ENCODE measurements around the gene NAB1. TPM values are rescaled to one million over a fixed set of nuclear protein-coding genes. Genes with fewer than 3 reads are reported as not detected.

The NAB1 gene
- polyA plus RNA-seq, 1 donor from 2014 or later, result 49.8 TPM

- Histone ChIP-seq H3K27ac (ENCODE audit: low read length) (no peak overlapping the region), H3K9ac (ENCODE audit: low read length) (no peak overlapping the region), H3K79me2 (replicated peaks; ENCODE audit: insufficient read depth, low read length) (no peaks in the 10 kb centered on the region)
These were observed 45.5 kb upstream of the NAB1 start for GRCh38 chr2:190603374-190603773.

GRCh38 chr2:190607014-190607597, 41.8 kb upstream of the NAB1 start:
- H3K9me2 ChIP-seq (ENCODE audit: insufficient read depth, low read length), result no peaks in the 10 kb centered on the region
- no peak overlapping the region for H3K4me2 ChIP-seq (ENCODE audit: low read length)
- H4K20me1 ChIP-seq (ENCODE audit: insufficient read depth), result no peaks in the 10 kb centered on the region
- no peak overlapping the region for H3K4me3 ChIP-seq (ENCODE audit: low read length)
- H2AFZ ChIP-seq (ENCODE audit: low read depth, low read length), result no peak overlapping the region
- no peaks in the 10 kb centered on the region for H3K27me3 ChIP-seq (ENCODE audit: insufficient read depth, low read depth, low read length)
- H3K79me2 ChIP-seq (replicated peaks; ENCODE audit: insufficient read depth, low read length), result no peaks in the 10 kb centered on the region
- no peak overlapping the region for H3K9ac ChIP-seq (ENCODE audit: low read length)
- H3K9me3 ChIP-seq (ENCODE audit: low read length), result no peaks in the 10 kb centered on the region
- no peak overlapping the region for H3K27ac ChIP-seq (ENCODE audit: low read length)
- H3K36me3 ChIP-seq (ENCODE audit: insufficient read depth, low read length), result no peaks in the 10 kb centered on the region
- H3F3A ChIP-seq (ENCODE audit: insufficient read depth, low read length, poor library complexity, severe bottlenecking), result no peaks in the 10 kb centered on the region
- no peak for TF ChIP-seq MXI1 (conservative IDR thresholded peaks at IDR 0.05; ENCODE audit: poor library complexity, severe bottlenecking)
- no peak for TF ChIP-seq EZH2 (IDR thresholded peaks at IDR 0.05; ENCODE audit: borderline replicate concordance, insufficient read depth, low read length, poor library complexity, severe bottlenecking)
- no peak for TF ChIP-seq EP300 (conservative IDR thresholded peaks at IDR 0.05; ENCODE audit: poor library complexity, severe bottlenecking)
- no peak for TF ChIP-seq TAF1 (IDR thresholded peaks at IDR 0.05; ENCODE audit: low read depth)
- TF ChIP-seq CTCF (IDR thresholded peaks at IDR 0.05; ENCODE audit: poor library complexity, severe bottlenecking), result no peak

More at GRCh38 chr2:190603374-190603773, 45.5 kb upstream of the NAB1 start:
- no peaks in the 10 kb centered on the region for H3K9me3 ChIP-seq (ENCODE audit: low read length)
- H3K9me2 ChIP-seq (ENCODE audit: insufficient read depth, low read length), result no peaks in the 10 kb centered on the region
- no peak overlapping the region for H3K4me3 ChIP-seq (ENCODE audit: low read length)
- H3K27me3 ChIP-seq (ENCODE audit: insufficient read depth, low read depth, low read length), result no peaks in the 10 kb centered on the region
- H3K36me3 ChIP-seq (ENCODE audit: insufficient read depth, low read length), result no peaks in the 10 kb centered on the region
- H2AFZ ChIP-seq (ENCODE audit: low read depth, low read length), result no peak overlapping the region
- H3F3A ChIP-seq (ENCODE audit: insufficient read depth, low read length, poor library complexity, severe bottlenecking), result no peaks in the 10 kb centered on the region
- H4K20me1 ChIP-seq (ENCODE audit: insufficient read depth), result no peaks in the 10 kb centered on the region
- H3K4me2 ChIP-seq (ENCODE audit: low read length), result no peak overlapping the region
- TF ChIP-seq SMC3 (conservative IDR thresholded peaks at IDR 0.05; ENCODE audit: poor library complexity) (no peak), CTCF (IDR thresholded peaks at IDR 0.05; ENCODE audit: poor library complexity, severe bottlenecking) (no peak), TAF1 (IDR thresholded peaks at IDR 0.05; ENCODE audit: low read depth) (no peak), EP300 (conservative IDR thresholded peaks at IDR 0.05; ENCODE audit: poor library complexity, severe bottlenecking) (no peak), RAD21 (conservative IDR thresholded peaks at IDR 0.05) (no peak), POLR2AphosphoS5 (IDR thresholded peaks at IDR 0.05) (no peak), MXI1 (conservative IDR thresholded peaks at IDR 0.05; ENCODE audit: poor library complexity, severe bottlenecking) (no peak), EZH2 (IDR thresholded peaks at IDR 0.05; ENCODE audit: borderline replicate concordance, insufficient read depth, low read length, poor library complexity, severe bottlenecking) (no peak), REST (IDR thresholded peaks at IDR 0.05; ENCODE audit: borderline replicate concordance) (no peak)
